HepG2 (cell line): ENCODE data around the gene KRT3. TPM values are rescaled to one million over a fixed set of nuclear protein-coding genes. Genes with fewer than 3 reads are reported as not detected.

Experiments
- CSRNP2 ChIP-seq: sonication (generic); formaldehyde crosslinking; conservative IDR thresholded peaks from 2 replicates; pipeline ENCODE4 v1.8.0; 2022; ENCODE audit warnings: low read depth, missing genetic modification reagents
- EEA1 ChIP-seq: sonication (generic); formaldehyde crosslinking; IDR thresholded peaks from 2 replicates; pipeline ENCODE4 v1.5.1; 2020; ENCODE audit warnings: mild to moderate bottlenecking, missing genetic modification reagents, borderline replicate concordance
- ETS1 ChIP-seq: sonication (generic); formaldehyde crosslinking; IDR thresholded peaks from 2 replicates; pipeline ENCODE4 v1.4.0; 2020; ENCODE audit warnings: missing genetic modification reagents
- GTF3A ChIP-seq: sonication (generic); formaldehyde crosslinking; conservative IDR thresholded peaks from 2 replicates; pipeline ENCODE4 v1.4.0; 2020; ENCODE audit warnings: mild to moderate bottlenecking, missing genetic modification reagents
- KAT8 ChIP-seq: IDR thresholded peaks from 2 replicates; pipeline ENCODE4 v1.6.1; 2016; ENCODE audit warnings: missing genetic modification reagents, missing compliant biosample characterization
- PBX3 ChIP-seq: sonication (generic); formaldehyde crosslinking; IDR thresholded peaks from 2 replicates; pipeline ENCODE4 v1.8.1; 2023; ENCODE audit warnings: missing genetic modification reagents, inconsistent platforms, borderline replicate concordance
- RFXAP ChIP-seq: sonication (generic); formaldehyde crosslinking; IDR thresholded peaks from 2 replicates; pipeline ENCODE4 v1.4.0; 2020; ENCODE audit warnings: missing genetic modification reagents, borderline replicate concordance
- SIN3A ChIP-seq: IDR thresholded peaks from 2 replicates; pipeline ENCODE4 v1.6.1; 2011; ENCODE audit warnings: low read depth, mild to moderate bottlenecking, control low read depth, low read length, borderline replicate concordance
- SP4 ChIP-seq: sonication (generic); formaldehyde crosslinking; IDR thresholded peaks from 2 replicates; pipeline ENCODE4 v1.8.1; 2023; ENCODE audit warnings: mild to moderate bottlenecking, missing genetic modification reagents
- TFAP4 ChIP-seq: sonication (generic); IDR thresholded peaks from 2 replicates; pipeline ENCODE4 v1.6.1; 2016; ENCODE audit warnings: low read depth, borderline replicate concordance
- ZBTB42 ChIP-seq: sonication (generic); formaldehyde crosslinking; IDR thresholded peaks from 2 replicates; pipeline ENCODE4 v1.5.0; 2020; ENCODE audit warnings: mild to moderate bottlenecking, missing genetic modification reagents
- ZIK1 ChIP-seq: sonication (generic); formaldehyde crosslinking; IDR thresholded peaks from 2 replicates; pipeline ENCODE4 v1.5.0; 2020; ENCODE audit warnings: mild to moderate bottlenecking, low read depth, missing genetic modification reagents, borderline replicate concordance
- ZNF773 ChIP-seq: sonication (generic); formaldehyde crosslinking; IDR thresholded peaks from 2 replicates; pipeline ENCODE4 v1.4.0; 2020; ENCODE audit warnings: missing genetic modification reagents, borderline replicate concordance
- ZNF781 ChIP-seq: sonication (generic); formaldehyde crosslinking; IDR thresholded peaks from 2 replicates; pipeline ENCODE4 v1.5.1; 2020; ENCODE audit warnings: borderline replicate concordance, mild to moderate bottlenecking, missing genetic modification reagents; ENCODE audit errors: not compliant biosample characterization
- polyA plus RNA-seq, 8 experiments: library from polyadenylated mRNA; depleted of rRNA in 3 of 8; stranded (reverse) in 7 of 8; unstranded in 1 of 8; fragments of >200 nt; fragmentation: Illumina TruSeq in 4 of 8; extraction: Trizol in 4 of 8; gene quantifications; 2 replicates each; pipeline versions ENCODE4 v1.2.1 to v1.2.3, GENCODE V29; 2011 to 2016; ENCODE audit warnings: low read depth in 4 of 8, missing spikeins in 1 of 8, mixed read lengths in 1 of 8; ENCODE audit not compliant: insufficient read depth in 1 of 8
- total RNA-seq, 5 experiments: library from RNA; depleted of rRNA; stranded (reverse); fragments of >200 nt; fragmentation: Illumina TruSeq; extraction: Trizol; gene quantifications; 2 replicates each; pipeline ENCODE4 v1.2.3, GENCODE V29; 2016; ENCODE audit warnings: low read depth in 1 of 5
- TF ChIP-seq, protein P1 (sequence below): sonication (generic); formaldehyde crosslinking; IDR thresholded peaks from 2 replicates; pipeline ENCODE4 v1.9.0; 2021; ENCODE audit warnings: missing genetic modification reagents, borderline replicate concordance
- TF ChIP-seq, protein P2 (sequence below): sonication (generic); formaldehyde crosslinking; IDR thresholded peaks from 2 replicates; pipeline ENCODE4 v1.4.0; 2020; ENCODE audit warnings: missing genetic modification reagents
- TF ChIP-seq, protein P3 (sequence below): sonication (generic); formaldehyde crosslinking; IDR thresholded peaks from 2 replicates; pipeline ENCODE4 v1.4.0; 2020; ENCODE audit warnings: mild to moderate bottlenecking, missing genetic modification reagents

KRT3 gene
- total and polyA plus RNA-seq, 2 of the 13 experiments (the other 11 are each of a cell fraction or from before 2014, with no cell fraction given) = not detected

DNA sequence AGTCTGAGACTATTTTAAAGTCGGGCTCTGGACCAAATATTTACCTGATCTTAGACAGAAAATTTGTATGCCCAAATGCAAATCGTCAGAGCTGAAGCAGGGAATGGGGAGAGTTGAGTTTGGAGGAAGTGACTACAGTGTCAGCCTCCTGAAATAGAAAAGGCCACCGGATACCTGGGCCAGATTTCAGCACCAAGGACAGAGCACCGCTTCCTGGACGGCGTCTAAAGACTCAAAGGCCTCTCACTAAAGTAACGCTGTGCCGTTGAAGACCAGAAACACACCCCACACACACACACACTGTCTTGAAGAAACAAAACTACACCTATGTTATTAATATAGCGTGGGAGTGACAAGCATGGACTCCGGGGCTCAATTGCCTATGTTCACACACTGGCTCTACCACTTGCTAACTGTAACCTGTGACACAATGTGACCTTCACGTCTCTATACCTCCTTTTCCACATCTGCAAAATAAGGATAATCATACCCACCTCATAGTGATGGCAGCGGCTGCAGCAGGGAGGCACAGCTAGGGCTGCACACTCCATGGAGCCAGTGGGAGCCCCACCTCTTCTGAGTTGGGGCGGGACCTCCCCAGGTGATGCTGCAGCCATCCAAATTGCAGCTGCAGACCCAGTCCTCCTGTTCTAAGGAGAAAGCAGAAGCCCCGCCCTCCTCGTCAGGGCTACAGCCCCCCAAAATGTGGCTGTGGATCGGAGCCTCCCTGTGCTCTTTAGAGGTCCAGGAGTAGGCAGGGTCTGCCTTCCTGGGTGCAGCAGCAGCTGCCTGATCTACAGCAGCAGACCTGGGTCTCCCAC, 54.3 kb downstream of the KRT3 start (continued):
- TF ChIP-seq ZNF781 (peak; percentile 63), RFXAP (CRISPR knock-in tag) (0 out of 2 replicates have a peak, but pooled peaks have one; percentile 34), PBX3 (peak; percentile 55; the same call in 1 of the 2 replicates), SP4 (CRISPR knock-in tag) (no peak), ETS1 (CRISPR knock-in tag) (no peak), EEA1 (CRISPR knock-in tag) (no peak), TFAP4 (no peak), ZBTB42 (CRISPR knock-in tag) (no peak), SIN3A (no peak), CSRNP2 (CRISPR knock-in tag) (no peak), KAT8 (CRISPR knock-in tag) (0 out of 2 replicates have a peak, but pooled peaks have one; percentile 42), ZIK1 (CRISPR knock-in tag) (no peak), GTF3A (CRISPR knock-in tag) (no peak), ZNF773 (CRISPR knock-in tag) (peak; percentile 75; the same call in 1 of the 2 replicates)
- TF ChIP-seq, protein P1, sequence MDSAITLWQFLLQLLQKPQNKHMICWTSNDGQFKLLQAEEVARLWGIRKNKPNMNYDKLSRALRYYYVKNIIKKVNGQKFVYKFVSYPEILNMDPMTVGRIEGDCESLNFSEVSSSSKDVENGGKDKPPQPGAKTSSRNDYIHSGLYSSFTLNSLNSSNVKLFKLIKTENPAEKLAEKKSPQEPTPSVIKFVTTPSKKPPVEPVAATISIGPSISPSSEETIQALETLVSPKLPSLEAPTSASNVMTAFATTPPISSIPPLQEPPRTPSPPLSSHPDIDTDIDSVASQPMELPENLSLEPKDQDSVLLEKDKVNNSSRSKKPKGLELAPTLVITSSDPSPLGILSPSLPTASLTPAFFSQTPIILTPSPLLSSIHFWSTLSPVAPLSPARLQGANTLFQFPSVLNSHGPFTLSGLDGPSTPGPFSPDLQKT = no peak
- TF ChIP-seq, protein P2, sequence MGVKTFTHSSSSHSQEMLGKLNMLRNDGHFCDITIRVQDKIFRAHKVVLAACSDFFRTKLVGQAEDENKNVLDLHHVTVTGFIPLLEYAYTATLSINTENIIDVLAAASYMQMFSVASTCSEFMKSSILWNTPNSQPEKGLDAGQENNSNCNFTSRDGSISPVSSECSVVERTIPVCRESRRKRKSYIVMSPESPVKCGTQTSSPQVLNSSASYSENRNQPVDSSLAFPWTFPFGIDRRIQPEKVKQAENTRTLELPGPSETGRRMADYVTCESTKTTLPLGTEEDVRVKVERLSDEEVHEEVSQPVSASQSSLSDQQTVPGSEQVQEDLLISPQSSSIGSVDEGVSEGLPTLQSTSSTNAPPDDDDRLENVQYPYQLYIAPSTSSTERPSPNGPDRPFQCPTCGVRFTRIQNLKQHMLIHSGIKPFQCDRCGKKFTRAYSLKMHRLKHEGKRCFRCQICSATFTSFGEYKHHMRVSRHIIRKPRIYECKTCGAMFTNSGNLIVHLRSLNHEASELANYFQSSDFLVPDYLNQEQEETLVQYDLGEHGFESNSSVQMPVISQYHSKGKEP = peak; percentile 77; the same call in 1 of the 2 replicates
- TF ChIP-seq, protein P3, sequence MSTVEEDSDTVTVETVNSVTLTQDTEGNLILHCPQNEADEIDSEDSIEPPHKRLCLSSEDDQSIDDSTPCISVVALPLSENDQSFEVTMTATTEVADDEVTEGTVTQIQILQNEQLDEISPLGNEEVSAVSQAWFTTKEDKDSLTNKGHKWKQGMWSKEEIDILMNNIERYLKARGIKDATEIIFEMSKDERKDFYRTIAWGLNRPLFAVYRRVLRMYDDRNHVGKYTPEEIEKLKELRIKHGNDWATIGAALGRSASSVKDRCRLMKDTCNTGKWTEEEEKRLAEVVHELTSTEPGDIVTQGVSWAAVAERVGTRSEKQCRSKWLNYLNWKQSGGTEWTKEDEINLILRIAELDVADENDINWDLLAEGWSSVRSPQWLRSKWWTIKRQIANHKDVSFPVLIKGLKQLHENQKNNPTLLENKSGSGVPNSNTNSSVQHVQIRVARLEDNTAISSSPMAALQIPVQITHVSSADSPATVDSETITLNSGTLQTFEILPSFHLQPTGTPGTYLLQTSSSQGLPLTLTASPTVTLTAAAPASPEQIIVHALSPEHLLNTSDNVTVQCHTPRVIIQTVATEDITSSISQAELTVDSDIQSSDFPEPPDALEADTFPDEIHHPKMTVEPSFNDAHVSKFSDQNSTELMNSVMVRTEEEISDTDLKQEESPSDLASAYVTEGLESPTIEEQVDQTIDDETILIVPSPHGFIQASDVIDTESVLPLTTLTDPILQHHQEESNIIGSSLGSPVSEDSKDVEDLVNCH (CRISPR knock-in tag) = no peak
